WERI-Rb-1 (cell line): ENCODE measurements around the gene FHIT.

Experiments
- DNase-seq: peaks from one replicate; pipeline ENCODE4 v3.0.0-alpha.2; 2020
- H3K27ac ChIP-seq: fragments of 250-450 bp; sonication (Bioruptor Pico); 2 replicates; pipeline ENCODE4 v1.5.1; 2020; ENCODE audit warnings: mild to moderate bottlenecking, moderate library complexity
- H3K27me3 ChIP-seq: fragments of 250-450 bp; sonication (Bioruptor Pico); 2 replicates; pipeline ENCODE4 v1.5.1; 2021; ENCODE audit warnings: mild to moderate bottlenecking, low read depth, moderate library complexity; ENCODE audit not compliant: insufficient read depth, severe bottlenecking
- H3K36me3 ChIP-seq: fragments of 250-450 bp; sonication (Bioruptor Pico); 2 replicates; pipeline ENCODE4 v1.5.1; 2020; ENCODE audit warnings: mild to moderate bottlenecking, moderate library complexity
- H3K4me3 ChIP-seq: 2 replicates; pipeline ENCODE4 v1.5.1; 2011; ENCODE audit warnings: low read depth, mild to moderate bottlenecking, control low read depth, low read length
- H3K9me3 ChIP-seq: fragments of 250-450 bp; sonication (Bioruptor Pico); 2 replicates; pipeline ENCODE4 v1.5.1; 2021; ENCODE audit warnings: mild to moderate bottlenecking, moderate library complexity; ENCODE audit not compliant: severe bottlenecking
- TF ChIP-seq, protein P1 (sequence below): IDR thresholded peaks from 2 replicates; pipeline ENCODE4 v1.5.1; 2011; ENCODE audit warnings: low read depth, mild to moderate bottlenecking, control low read depth, inconsistent platforms, low read length

The FHIT gene

GRCh38 chr3:60955034-60955433 lies 296.2 kb downstream of the FHIT start:
- Histone ChIP-seq H3K4me3 (no peak overlapping the region), H3K9me3 (no peaks in the 10 kb centered on the region), H3K36me3 (no peaks in the 10 kb centered on the region), H3K27me3 (no peaks in the 10 kb centered on the region), H3K27ac (no peak overlapping the region)
- TF ChIP-seq, protein P1, sequence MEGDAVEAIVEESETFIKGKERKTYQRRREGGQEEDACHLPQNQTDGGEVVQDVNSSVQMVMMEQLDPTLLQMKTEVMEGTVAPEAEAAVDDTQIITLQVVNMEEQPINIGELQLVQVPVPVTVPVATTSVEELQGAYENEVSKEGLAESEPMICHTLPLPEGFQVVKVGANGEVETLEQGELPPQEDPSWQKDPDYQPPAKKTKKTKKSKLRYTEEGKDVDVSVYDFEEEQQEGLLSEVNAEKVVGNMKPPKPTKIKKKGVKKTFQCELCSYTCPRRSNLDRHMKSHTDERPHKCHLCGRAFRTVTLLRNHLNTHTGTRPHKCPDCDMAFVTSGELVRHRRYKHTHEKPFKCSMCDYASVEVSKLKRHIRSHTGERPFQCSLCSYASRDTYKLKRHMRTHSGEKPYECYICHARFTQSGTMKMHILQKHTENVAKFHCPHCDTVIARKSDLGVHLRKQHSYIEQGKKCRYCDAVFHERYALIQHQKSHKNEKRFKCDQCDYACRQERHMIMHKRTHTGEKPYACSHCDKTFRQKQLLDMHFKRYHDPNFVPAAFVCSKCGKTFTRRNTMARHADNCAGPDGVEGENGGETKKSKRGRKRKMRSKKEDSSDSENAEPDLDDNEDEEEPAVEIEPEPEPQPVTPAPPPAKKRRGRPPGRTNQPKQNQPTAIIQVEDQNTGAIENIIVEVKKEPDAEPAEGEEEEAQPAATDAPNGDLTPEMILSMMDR = no peak
- DNase-seq = no peak

DNA sequence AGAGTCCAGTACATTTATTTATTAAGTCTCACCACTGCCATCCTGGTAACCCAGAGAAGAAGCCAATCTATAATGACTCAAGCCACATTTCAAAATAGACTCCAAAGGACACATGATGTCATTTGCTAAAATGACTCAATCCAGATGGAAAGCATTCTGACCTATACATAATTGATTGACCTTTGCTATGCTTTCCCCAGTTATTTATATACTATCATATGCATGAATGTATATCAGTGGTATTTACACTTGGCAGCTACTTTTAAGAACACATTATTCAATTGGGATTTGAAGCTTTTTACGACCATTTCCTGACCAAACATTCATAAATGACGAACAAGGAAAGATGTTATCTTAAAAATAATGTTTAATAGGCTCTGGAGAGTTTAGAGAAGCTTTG lies 297.2 kb downstream of the FHIT start:
- H3K4me3 ChIP-seq = no peak overlapping the region
- no peaks in the 10 kb centered on the region for H3K9me3 ChIP-seq
- TF ChIP-seq, protein P1 = no peak
- DNase-seq = no peak
- H3K36me3 ChIP-seq = no peaks in the 10 kb centered on the region
- H3K27me3 ChIP-seq = no peaks in the 10 kb centered on the region
- no peak overlapping the region for H3K27ac ChIP-seq

DNA sequence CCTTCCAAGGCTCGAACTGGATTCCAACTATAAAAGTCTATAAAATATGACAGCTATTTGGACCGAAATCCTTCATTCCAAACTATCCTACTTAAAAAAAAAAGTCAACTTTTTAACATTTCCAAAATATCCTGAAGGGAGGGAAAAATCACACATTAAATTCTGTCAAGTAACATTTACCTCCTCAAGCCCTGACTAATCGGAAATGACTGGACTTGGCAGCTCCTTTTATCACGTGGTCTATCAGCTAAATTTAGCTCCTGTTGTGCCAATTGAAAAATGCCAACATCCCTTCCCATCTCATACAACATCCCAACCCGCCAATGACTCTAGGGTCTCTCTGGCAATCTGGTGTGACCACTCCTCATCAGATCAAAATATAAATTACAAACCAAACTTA lies 297.9 kb downstream of the FHIT start:
- H3K9me3 ChIP-seq = no peaks in the 10 kb centered on the region
- no peak overlapping the region for H3K27ac ChIP-seq
- no peak for DNase-seq
- TF ChIP-seq, protein P1 = no peak
- no peaks in the 10 kb centered on the region for H3K36me3 ChIP-seq
- no peaks in the 10 kb centered on the region for H3K27me3 ChIP-seq
- H3K4me3 ChIP-seq = no peak overlapping the region

DNA sequence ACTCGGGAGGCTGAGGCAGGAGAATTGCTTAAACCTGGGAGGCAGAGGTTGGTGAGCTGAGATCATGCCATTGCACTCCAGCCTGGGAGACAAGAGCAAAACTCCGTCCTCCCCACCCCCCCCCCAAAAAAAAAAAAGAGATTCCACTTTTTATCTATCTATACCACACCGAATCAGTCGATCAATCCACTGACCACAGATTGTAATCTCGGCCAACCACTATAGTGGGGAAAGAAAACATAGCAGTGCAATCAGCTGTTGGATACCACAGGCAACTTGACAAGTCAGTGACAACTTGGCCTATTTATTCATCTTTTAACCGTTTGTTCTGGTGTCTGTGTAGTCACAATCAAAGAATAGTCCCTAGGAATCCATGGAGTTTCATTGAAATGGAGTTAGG lies 299.2 kb downstream of the FHIT start:
- no peak overlapping the region for H3K4me3 ChIP-seq
- no peak for DNase-seq
- no peaks in the 10 kb centered on the region for H3K36me3 ChIP-seq
- H3K9me3 ChIP-seq = no peaks in the 10 kb centered on the region
- H3K27ac ChIP-seq = no peak overlapping the region
- TF ChIP-seq, protein P1 = no peak
- no peaks in the 10 kb centered on the region for H3K27me3 ChIP-seq

DNA sequence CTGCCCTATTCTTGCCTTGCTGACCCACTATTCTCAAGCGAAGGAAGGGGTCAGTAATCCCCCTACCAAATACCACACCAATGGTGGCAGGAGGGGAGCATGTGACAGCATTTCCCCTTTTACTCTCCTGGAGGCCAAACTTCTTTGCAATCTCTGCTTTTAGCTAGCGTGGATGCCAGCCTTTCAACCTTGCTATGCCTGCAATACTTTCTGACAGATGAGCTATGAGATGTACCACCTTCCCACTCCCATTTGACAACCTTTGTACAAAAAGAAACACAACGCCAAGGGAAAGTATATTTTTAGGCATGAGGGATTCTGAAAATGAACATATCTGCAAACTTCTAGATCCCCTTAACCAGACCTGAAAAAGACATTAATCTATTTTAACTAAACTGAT lies 302.1 kb downstream of the FHIT start:
- H3K27ac ChIP-seq = no peak overlapping the region
- H3K4me3 ChIP-seq = no peak overlapping the region
- no peaks in the 10 kb centered on the region for H3K27me3 ChIP-seq
- TF ChIP-seq, protein P1 = no peak
- no peak for DNase-seq
- no peaks in the 10 kb centered on the region for H3K9me3 ChIP-seq
- no peaks in the 10 kb centered on the region for H3K36me3 ChIP-seq

- no peaks in the 10 kb centered on the region for H3K36me3 ChIP-seq
- no peak for DNase-seq
Measured at GRCh38 chr3:60948488-60948887, 302.8 kb downstream of the FHIT start.

More at GRCh38 chr3:60948488-60948887, 302.8 kb downstream of the FHIT start:
- H3K9me3 ChIP-seq = no peaks in the 10 kb centered on the region
- TF ChIP-seq, protein P1 = no peak
- H3K27ac ChIP-seq = no peak overlapping the region
- H3K4me3 ChIP-seq = no peak overlapping the region
- H3K27me3 ChIP-seq = no peaks in the 10 kb centered on the region
